Activated naive CD8-positive, alpha-beta T cell treated with anti-CD3 and anti-CD28 coated beads, Interleukin-2, amount 50 U/mL, for 16 hours (primary cell): Measurements from ENCODE around the gene VKORC1L1.
A peak's percentile ranks its signal among the peaks of the same experiment; 100 is the strongest.
"Not testable (repeated sequence)": the region's sequence is repeated elsewhere in the genome, so short reads cannot be mapped to it uniquely, and the experiment has no call there.

Experiments
- DNase-seq: peaks from one replicate; pipeline ENCODE4 v3.0.0-alpha.2; 2020; ENCODE audit warnings: low read depth, low spot score

The VKORC1L1 gene

GRCh38 chr7:65976659-65977196 is 103.9 kb downstream of the VKORC1L1 start:
- DNase-seq: no peak

DNA sequence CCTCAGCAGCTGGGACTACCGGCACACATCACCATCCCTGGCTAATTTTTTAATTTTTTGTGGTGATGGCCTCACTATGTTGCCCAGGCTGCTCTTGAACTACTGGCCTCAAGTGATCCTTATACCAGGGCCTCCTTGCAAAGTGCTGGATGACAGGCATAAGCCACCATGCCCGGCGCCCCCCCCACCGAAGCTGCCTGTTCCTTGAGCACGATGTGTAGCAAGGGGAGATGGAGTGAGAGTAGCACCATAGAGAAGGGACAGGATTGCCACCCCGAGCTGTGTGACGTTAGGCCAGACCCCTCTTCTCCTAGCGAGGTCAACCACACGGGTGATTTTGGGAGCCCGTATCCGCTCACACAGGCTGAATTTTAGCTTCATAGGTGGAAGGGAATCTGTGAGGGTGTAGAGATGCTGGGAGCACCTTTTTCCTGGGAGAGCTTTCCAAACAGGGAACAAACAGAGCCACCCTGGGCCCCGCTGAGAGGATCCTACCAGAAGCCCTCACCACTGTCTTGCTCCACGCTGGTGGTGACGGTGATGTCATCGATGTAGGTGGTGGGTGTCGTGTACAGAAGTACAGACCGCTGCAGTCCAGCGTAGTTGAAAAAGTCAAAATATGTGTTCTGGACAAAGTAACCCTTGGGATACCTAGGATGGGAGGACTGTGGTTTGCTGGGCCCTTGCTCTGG is 106.2 kb downstream of the VKORC1L1 start:
- no peak for DNase-seq

DNA sequence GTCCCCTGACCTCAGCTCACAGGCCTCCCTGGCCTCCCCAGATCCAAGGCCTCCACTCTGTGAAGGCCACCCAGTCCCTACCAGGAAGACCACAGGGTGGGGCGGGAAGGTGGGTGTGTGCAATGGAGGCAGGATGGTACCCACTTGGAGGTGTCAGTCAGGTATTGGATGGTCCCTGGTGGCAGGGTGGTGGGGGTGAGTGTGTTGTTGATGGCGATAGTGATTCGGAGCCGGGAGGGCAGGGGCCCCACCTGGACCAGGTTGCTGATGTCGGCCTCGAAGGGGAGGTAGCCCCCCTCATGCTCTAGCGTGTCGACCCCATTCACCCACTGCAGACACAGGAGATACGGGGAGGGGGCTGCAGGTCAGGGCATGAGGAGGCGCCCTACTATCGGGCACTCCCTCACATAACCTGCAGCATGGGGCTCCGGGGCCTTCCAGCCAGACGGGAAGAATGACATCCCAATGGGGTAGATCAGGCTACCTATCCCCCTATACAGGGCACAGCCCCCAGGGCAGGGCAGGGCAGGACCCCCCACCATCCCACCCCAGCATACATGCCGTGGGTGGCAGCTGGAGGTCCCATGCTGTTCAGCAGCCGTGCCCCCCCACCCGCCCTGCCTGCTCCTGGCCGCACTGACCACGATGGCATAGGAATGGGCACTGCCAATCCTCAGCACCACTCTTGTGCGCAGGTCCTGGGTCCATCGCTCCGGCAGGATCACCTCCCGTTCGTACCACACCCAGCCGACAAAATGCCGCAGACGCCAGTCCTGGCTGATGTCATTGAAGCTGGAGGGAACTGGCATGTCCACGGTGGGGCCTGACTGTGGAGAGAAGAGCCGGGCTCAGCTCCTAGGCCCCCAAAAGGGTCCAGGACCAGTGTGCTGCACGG is 107.0 kb downstream of the VKORC1L1 start:
- DNase-seq: no peak

DNA sequence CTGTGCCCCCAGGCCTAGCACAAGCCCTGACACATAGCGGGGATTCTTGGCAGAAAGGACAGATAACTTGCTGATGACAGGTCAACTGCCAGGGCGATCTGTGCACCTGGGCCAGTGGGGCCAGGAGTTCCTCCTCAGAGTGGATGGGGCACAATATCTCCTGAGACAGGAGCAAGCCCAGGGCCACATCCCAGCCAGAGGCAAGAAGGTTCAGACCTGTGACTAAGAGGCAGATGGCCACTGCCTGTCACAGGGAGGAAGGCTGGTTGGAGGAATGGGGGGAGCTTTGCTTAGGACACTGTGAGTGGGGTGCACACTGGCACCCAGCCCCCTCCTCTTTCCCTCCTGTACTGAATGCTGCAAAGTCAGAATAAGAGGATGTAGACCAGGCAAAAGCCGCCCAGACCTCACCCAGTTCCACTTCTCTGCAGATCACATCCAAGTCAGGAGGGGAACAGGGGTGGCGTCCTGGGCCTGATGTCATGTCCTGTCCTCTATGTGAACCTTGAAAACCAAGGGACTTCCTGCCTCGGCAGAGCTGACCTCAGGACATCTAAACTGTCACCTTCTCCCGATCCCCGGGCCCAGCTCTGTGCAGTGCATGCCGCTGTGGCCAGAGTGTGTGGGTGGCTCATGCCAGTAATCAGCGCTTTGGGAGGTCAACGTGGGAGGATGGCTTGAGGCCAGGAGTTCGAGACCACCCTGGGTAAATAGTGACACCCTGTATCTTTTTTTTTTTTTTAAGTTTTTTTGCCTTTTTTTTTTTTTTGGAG is 107.8 kb downstream of the VKORC1L1 start:
- no peak for DNase-seq

GRCh38 chr7:65981965-65982792 is 109.3 kb downstream of the VKORC1L1 start, which contains the start of gene GUSB:
TSS of gene GUSB (minus strand) at chr7:65982213. CDS start at chr7:65982183, 30 bp downstream.
- DNase-seq: peak; percentile 78

GRCh38 chr7:65983965-65984658 is 111.2 kb downstream of the VKORC1L1 start:
- DNase-seq: no peak

- DNase-seq: no peak
Measured at GRCh38 chr7:65988084-65988483, 115.2 kb downstream of the VKORC1L1 start.

DNA sequence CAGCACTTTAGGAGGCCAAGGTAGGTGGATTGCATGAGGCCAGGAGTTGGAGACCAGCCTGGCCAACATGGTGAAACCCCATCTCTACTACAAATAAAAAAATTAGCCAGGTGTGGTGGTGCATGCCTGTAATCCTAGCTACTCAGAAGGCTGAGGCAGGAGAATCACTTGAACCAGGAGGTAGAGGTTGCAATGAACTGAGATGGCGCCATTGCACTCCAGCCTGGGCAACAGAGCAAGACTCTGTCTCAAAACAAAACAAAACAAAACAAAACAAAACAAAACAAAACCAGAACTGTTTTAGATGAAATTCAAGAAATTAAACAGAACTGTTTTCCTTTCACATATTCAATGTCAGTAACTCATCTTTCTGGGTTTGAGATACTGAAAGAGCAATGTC is 115.6 kb downstream of the VKORC1L1 start:
- DNase-seq: not testable (repeated sequence)

DNA sequence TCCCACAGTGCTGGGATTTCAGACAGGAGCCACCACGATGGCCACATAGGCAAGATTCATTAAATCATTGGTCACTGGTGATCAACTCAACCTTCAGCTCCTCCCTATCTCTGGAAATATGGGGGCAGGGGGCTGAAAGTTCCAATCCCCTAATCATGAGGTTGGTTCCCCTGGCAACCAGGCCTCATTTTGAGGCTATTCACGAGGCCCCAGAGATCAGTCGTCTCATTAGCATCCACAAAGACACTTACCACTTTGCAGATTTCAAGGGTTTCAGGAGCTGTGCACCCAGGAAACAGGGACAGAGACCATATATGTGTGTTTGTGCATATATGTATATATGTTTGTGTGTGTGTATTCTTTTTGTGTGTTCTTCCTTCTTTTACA is 116.8 kb downstream of the VKORC1L1 start:
- DNase-seq: no peak

DNA sequence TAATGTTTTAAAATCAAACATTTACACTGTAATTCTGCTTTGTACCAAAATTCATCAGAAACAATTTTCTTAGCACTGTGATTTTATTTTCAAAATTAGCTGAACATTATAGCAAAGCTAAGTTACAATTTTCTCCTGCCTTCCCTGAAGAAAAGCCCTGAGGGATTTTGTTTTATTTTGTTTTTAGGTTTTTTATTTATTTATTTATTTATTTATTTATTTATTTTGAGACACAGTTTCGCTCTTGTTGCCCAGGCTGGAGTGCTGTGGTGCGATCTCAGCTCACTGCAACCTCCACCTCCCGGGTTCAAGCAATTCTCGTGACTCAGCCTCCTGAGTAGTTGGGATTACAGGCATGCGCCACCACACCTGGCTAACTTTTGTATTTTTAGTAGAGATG is 119.0 kb downstream of the VKORC1L1 start:
- DNase-seq: not testable (repeated sequence)

DNA sequence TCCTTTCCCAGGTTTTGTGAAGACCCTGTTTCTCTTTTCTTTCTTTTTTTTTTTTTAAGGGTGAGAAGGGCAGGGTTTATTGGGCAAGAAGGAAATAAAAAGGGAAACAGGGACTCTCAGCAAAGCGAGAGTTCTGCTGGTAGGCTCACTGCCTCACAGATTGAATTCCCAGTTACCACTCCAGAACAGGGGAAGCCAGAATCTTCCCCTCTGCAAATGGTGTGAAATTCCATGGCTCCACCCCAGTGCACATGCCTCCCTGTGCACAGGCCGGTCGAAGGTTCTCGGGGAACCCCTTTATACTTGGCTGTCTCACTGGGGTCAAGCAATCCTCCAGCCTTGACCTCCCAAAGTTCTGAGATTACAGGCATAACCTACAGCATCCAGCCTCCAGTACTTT is 119.7 kb downstream of the VKORC1L1 start:
- no peak for DNase-seq

DNA sequence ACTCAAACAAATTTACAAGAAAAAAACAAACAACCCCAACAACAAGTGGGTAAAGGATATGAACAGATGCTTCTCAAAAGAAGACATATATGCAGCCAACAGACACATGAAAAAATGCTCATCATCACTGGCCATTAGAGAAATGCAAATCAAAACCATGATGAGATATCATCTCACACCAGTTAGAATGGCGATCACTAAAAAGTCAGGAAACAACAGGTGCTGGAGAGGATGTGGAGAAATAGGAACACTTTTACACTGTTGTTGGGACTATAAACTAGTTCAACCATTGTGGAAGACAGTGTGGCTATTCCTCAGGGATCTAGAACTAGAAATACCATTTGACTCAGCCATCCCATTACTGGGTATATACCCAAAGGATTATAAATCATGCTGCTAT is 122.1 kb downstream of the VKORC1L1 start:
- not testable (repeated sequence) for DNase-seq

- DNase-seq: not testable (repeated sequence)
Measured at GRCh38 chr7:66000823-66001417, 128.0 kb downstream of the VKORC1L1 start.

DNA sequence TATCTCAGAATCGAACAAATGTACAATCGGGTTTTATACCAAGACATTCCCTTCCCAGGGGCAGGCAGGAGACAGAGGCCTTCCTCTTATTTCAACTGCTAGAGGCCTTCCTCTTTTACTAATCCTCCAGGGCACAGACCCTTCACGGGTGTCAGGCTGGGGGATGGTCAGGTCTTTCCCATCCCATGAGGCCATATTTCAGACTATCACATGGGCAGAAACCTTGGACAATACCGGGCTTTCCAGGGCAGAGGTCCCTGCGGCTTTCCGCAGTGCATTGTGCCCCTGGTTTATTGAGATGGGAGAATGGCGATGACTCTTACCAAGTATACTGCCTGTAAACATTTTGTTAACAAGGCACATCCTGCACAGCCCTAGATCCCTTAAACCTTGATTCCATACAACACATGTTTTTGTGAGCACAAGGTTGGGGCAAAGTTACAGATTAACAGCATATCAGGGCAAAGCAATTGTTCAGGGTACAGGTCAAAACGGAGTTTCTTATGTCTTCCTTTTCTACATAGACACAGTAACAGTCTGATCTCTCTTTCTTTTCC is 132.3 kb downstream of the VKORC1L1 start:
- not testable (repeated sequence) for DNase-seq

GRCh38 chr7:66007232-66007631 is 134.4 kb downstream of the VKORC1L1 start:
- no peak for DNase-seq
